Peyer's patch (tissue), 4 donors: ENCODE measurements around the gene HPCAL1.

ENCODE experiments used
- POLR2A ChIP-seq, 2 donors: fragments of 450-650 bp; IDR thresholded peaks; one replicate each; pipeline ENCODE4 v1.5.1; 2017; ENCODE audit warnings: antibody characterized with exemption in 2 of 2, mild to moderate bottlenecking in 2 of 2, moderate library complexity in 2 of 2
- TF ChIP-seq, protein P1 (sequence below), 6 experiments: fragments of 450-650 bp in 4 of 6; fragments of 200-600 bp in 2 of 6; sonication (generic) in 1 of 6; IDR thresholded peaks; one replicate each; pipeline ENCODE4 v1.5.1; 2017 to 2019; ENCODE audit warnings: antibody characterized with exemption in 6 of 6, mild to moderate bottlenecking in 3 of 6, moderate library complexity in 1 of 6

DNA sequence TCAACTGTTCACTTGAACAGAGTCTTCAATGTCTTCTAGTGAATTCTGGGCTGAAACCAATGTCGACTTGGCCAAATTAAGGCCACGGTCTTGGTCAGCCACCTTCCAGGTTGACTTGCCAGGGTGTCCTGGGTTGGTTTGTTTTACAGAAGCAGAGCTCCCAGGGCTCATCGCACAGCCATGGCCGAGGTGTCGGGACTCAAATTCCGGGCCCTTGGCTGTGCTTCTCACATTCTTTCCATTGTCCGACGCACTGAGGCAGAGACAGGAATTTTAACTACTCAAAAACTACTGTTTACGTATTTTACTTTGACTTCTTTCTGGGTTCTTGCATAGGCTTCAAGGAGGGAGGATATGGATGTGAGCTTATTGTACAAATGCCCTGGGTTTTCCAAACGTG is 51.7 kb downstream of the HPCAL1 start:
- TF ChIP-seq POLR2A (IDR thresholded peaks at IDR 0.05): no peak
- TF ChIP-seq, protein P1, sequence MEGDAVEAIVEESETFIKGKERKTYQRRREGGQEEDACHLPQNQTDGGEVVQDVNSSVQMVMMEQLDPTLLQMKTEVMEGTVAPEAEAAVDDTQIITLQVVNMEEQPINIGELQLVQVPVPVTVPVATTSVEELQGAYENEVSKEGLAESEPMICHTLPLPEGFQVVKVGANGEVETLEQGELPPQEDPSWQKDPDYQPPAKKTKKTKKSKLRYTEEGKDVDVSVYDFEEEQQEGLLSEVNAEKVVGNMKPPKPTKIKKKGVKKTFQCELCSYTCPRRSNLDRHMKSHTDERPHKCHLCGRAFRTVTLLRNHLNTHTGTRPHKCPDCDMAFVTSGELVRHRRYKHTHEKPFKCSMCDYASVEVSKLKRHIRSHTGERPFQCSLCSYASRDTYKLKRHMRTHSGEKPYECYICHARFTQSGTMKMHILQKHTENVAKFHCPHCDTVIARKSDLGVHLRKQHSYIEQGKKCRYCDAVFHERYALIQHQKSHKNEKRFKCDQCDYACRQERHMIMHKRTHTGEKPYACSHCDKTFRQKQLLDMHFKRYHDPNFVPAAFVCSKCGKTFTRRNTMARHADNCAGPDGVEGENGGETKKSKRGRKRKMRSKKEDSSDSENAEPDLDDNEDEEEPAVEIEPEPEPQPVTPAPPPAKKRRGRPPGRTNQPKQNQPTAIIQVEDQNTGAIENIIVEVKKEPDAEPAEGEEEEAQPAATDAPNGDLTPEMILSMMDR (IDR thresholded peaks at IDR 0.05): no peak
